ENCODE data around the gene DRGX. TPM values are rescaled to one million over a fixed set of nuclear protein-coding genes. Genes with fewer than 3 reads are reported as not detected.

DRGX gene
- 0.23 TPM for total RNA-seq

GRCh38 chr10:49395741-49396665, at the start of gene DRGX:
Gene DRGX (minus strand): TSS chr10:49396089. CDS start chr10:49395440, 649 bp downstream.

Other genes with a start within 250 kb of the DRGX start
- 2.1 TPM for gene TMEM273, start 207.7 kb downstream of the DRGX start, total RNA-seq
- not detected for gene C10orf71, start 96.9 kb downstream of the DRGX start, total RNA-seq
- 33.4 TPM for gene ERCC6, start 143.0 kb upstream of the DRGX start, total RNA-seq
- 2.8 TPM for gene SLC18A3, start 214.2 kb upstream of the DRGX start, total RNA-seq
- 2.3 TPM for gene CHAT, start 217.9 kb upstream of the DRGX start, total RNA-seq